ENCODE data around the gene SAT2.
A peak's percentile ranks its signal among the peaks of the same experiment; 100 is the strongest.

The SAT2 gene

GRCh38 chr17:7627250-7628121 lies at the start of gene SAT2:
SAT2 (minus strand) TSS chr17:7627821; CDS start chr17:7627635, 186 bp downstream.
- DNase-seq (ENCODE audit: low spot score): peak; percentile 99
- in situ Hi-C loops (cut with MboI; ENCODE audit: low sequenced_read_pairs, unreplicated experiment): no loop called here
- TF ChIP-seq, protein P1, sequence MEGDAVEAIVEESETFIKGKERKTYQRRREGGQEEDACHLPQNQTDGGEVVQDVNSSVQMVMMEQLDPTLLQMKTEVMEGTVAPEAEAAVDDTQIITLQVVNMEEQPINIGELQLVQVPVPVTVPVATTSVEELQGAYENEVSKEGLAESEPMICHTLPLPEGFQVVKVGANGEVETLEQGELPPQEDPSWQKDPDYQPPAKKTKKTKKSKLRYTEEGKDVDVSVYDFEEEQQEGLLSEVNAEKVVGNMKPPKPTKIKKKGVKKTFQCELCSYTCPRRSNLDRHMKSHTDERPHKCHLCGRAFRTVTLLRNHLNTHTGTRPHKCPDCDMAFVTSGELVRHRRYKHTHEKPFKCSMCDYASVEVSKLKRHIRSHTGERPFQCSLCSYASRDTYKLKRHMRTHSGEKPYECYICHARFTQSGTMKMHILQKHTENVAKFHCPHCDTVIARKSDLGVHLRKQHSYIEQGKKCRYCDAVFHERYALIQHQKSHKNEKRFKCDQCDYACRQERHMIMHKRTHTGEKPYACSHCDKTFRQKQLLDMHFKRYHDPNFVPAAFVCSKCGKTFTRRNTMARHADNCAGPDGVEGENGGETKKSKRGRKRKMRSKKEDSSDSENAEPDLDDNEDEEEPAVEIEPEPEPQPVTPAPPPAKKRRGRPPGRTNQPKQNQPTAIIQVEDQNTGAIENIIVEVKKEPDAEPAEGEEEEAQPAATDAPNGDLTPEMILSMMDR (IDR thresholded peaks at IDR 0.05; ENCODE audit: borderline replicate concordance, control extremely low read depth, extremely low read depth, insufficient read depth, missing control alignments): no peak

DNA sequence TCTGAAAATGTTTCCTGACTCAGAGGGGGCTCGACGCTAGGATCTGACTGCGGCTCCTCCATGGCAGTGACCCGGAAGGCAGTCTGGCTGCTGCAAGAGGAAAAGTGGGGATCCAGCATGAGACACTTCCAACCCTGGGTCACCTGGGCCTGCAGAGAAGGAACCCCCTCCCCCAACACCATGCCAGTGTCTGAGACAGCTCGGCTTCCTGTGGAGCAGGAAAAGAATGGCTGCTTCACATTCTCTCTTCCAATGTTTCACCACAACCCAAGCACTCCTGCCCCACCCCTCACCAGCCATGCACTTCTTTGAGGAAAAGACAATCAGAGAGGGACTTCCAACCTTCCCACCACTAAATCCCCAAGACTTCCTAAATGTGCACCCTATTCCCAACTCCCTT lies 48.9 kb upstream of the SAT2 start:
- DNase-seq (ENCODE audit: low spot score): no peak
- in situ Hi-C loops (cut with MboI; ENCODE audit: low sequenced_read_pairs, unreplicated experiment): no loop called here
- TF ChIP-seq, protein P1 (IDR thresholded peaks at IDR 0.05; ENCODE audit: borderline replicate concordance, control extremely low read depth, extremely low read depth, insufficient read depth, missing control alignments): no peak

DNA sequence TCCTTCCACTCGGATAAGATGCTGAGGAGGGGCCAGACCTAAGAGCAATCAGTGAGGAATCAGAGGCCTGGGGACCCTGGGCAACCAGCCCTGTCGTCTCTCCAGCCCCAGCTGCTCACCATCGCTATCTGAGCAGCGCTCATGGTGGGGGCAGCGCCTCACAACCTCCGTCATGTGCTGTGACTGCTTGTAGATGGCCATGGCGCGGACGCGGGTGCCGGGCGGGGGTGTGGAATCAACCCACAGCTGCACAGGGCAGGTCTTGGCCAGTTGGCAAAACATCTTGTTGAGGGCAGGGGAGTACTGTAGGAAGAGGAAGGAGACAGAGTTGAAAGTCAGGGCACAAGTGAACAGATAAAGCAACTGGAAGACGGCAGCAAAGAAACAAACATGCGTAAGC lies 47.3 kb upstream of the SAT2 start:
- in situ Hi-C loops (cut with MboI; ENCODE audit: low sequenced_read_pairs, unreplicated experiment): no loop called here
- TF ChIP-seq, protein P1 (IDR thresholded peaks at IDR 0.05; ENCODE audit: borderline replicate concordance, control extremely low read depth, extremely low read depth, insufficient read depth, missing control alignments): no peak
- no peak for DNase-seq (ENCODE audit: low spot score)

- TF ChIP-seq, protein P1 (IDR thresholded peaks at IDR 0.05; ENCODE audit: borderline replicate concordance, control extremely low read depth, extremely low read depth, insufficient read depth, missing control alignments): no peak
- no peak for DNase-seq (ENCODE audit: low spot score)
- in situ Hi-C loops (cut with MboI; ENCODE audit: low sequenced_read_pairs, unreplicated experiment): no loop called here
Observed at GRCh38 chr17:7673239-7673638, 45.6 kb upstream of the SAT2 start.

DNA sequence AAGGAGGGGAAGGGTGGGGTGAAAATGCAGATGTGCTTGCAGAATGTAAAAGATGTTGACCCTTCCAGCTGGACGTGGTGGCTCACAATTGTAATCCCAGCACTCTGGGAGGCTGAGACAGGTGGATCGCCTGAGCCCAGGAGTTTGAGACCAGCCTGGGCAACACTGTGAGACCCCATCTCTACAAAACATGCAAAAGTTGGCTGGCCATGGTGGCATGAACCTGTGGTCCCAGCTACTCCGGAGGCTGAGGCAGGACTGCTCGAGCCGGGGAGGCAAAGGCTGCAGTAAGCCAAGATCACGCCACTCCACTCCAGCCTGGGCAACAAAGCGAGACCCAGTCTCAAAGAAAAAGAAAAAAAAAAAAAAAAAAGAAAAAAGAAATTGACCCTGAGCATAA lies 40.9 kb upstream of the SAT2 start:
- no peak for DNase-seq (ENCODE audit: low spot score)
- TF ChIP-seq, protein P1 (IDR thresholded peaks at IDR 0.05; ENCODE audit: borderline replicate concordance, control extremely low read depth, extremely low read depth, insufficient read depth, missing control alignments): no peak
- in situ Hi-C loops (cut with MboI; ENCODE audit: low sequenced_read_pairs, unreplicated experiment): no loop called here

DNA sequence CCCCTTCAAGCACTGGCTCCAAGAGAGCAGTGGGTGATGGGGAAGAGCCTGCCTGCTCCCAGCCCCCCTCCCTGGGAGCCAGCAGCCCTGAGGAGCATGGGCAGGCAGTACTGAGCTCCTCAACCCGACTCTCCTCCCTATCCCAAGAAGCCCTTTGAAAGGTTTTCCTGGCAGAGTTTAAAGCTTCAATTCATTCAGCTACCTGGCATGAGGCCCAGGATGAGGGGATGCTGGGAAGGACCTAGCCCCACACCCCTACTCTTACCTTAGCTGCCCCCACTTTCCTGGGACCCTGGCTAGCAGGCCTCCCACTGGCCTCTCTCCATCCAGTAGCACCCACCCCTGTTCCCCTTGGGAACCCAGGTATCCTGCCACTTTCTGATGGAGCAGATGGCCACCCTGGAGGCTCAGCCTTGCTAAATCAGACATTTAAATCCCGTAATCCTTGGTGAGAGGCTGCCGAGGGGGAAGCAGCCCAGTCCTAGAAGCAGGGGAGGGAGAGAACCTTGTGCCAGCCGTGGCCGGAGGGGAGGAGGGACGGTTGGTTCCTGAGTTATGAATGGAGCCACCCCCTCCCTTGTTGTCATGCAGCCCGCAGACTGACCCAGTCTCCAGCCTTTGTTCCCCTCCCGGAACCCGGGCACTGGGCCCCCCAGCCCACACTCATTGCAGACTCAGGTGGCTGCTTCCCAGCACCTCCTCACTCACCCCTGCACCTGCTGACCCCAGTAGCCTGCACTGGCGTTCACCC lies 40.2 kb upstream of the SAT2 start:
- TF ChIP-seq, protein P1 (IDR thresholded peaks at IDR 0.05; ENCODE audit: borderline replicate concordance, control extremely low read depth, extremely low read depth, insufficient read depth, missing control alignments): no peak
- no peak for DNase-seq (ENCODE audit: low spot score)
- in situ Hi-C loops (cut with MboI; ENCODE audit: low sequenced_read_pairs, unreplicated experiment): no loop called here
